SKM-1 treated with dmso at 0.1 percent for 144 hours (cell line): ENCODE data around the gene NECAP2.
"Not testable (repeated sequence)": the region's sequence is repeated elsewhere in the genome, so short reads cannot be mapped to it uniquely, and the experiment has no call there.

Experiments
- DNase-seq: peaks from one replicate; lab custom pipeline; 2025; ENCODE audit not compliant: unreplicated experiment; lab: John Stamatoyannopoulos, UW

NECAP2 gene

GRCh38 chr1:16456151-16456550, 15.6 kb downstream of the NECAP2 start:
- not testable (repeated sequence) for DNase-seq

- no peak for DNase-seq
Observed at GRCh38 chr1:16458831-16459230, 18.3 kb downstream of the NECAP2 start.

- no peak for DNase-seq
Observed at GRCh38 chr1:16459352-16459925, 18.9 kb downstream of the NECAP2 start.

GRCh38 chr1:16461681-16462080, 21.2 kb downstream of the NECAP2 start:
- no peak for DNase-seq

- no peak for DNase-seq
Observed at GRCh38 chr1:16462773-16463330, 22.3 kb downstream of the NECAP2 start.

- no peak for DNase-seq
Observed at GRCh38 chr1:16464917-16465625, 24.5 kb downstream of the NECAP2 start.

GRCh38 chr1:16468558-16468957, 28.0 kb downstream of the NECAP2 start:
- DNase-seq: no peak

GRCh38 chr1:16474166-16474800, 33.8 kb downstream of the NECAP2 start:
- no peak for DNase-seq

- peak; percentile 2 for DNase-seq
Observed at GRCh38 chr1:16474891-16475290, 34.4 kb downstream of the NECAP2 start.

GRCh38 chr1:16475771-16476770, 35.5 kb downstream of the NECAP2 start:
- DNase-seq: not testable (repeated sequence)

- DNase-seq: no peak
Observed at GRCh38 chr1:16478091-16478490, 37.6 kb downstream of the NECAP2 start.

GRCh38 chr1:16483146-16483545, 42.6 kb downstream of the NECAP2 start:
- DNase-seq: not testable (repeated sequence)

- not testable (repeated sequence) for DNase-seq
Observed at GRCh38 chr1:16483639-16484500, 43.3 kb downstream of the NECAP2 start.

- DNase-seq: no peak
Observed at GRCh38 chr1:16484501-16484835, 43.9 kb downstream of the NECAP2 start.

GRCh38 chr1:16484931-16485330, 44.4 kb downstream of the NECAP2 start:
- DNase-seq: no peak

- not testable (repeated sequence) for DNase-seq
Observed at GRCh38 chr1:16486316-16486715, 45.8 kb downstream of the NECAP2 start.

GRCh38 chr1:16487011-16487410, 46.5 kb downstream of the NECAP2 start:
- not testable (repeated sequence) for DNase-seq

- DNase-seq: not testable (repeated sequence)
Observed at GRCh38 chr1:16489195-16489880, 48.8 kb downstream of the NECAP2 start.

GRCh38 chr1:16491056-16491675, 50.6 kb downstream of the NECAP2 start:
- DNase-seq: no peak
